ENCODE measurements around the gene LRG1. TPM values are rescaled to one million over a fixed set of nuclear protein-coding genes. Genes with fewer than 3 reads are reported as not detected.

Gene LRG1
- total and polyA plus RNA-seq, 8 donors: 0.58 to 17.9 (median 0.87) TPM

DNA sequence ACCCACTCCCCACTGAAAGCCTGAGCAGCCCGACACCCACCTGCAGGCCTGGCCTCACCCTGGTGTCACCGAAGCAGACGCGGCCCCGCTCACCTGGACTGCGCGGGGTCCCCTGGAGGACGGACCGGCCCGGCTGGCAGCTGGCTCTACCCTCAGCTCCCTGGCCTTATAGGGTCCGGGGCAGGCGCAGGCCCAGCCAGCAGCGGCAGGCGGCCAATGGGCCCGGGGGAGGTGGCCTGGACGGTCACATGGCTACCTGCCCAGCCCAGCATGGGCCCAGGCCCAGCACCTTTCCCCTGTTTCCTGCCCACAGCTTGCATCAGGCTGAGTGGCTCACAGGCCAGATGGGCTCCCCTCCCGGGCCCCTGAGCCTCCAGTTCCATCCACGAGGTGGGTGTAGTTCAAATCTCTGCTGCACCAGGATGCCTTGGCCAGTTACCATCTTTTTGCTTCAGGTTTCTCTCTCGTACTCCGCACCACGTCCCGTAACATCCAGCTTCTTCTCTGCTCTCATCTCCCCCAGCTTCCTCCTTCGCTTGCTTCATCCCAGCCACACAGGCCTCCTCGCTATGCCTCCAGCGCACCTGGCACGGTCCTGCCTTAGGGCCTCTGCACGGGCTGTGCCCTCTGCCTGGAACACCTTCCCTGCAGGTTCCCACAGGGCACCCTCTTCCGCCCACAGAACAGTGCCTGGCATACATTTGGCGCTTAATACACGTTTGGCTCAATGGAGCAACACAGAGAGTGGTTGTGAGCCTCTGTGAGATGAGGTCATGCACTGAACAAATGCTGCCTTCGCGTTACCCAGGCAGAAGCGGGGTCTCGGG is 21.3 kb downstream of the LRG1 start, which contains the start of gene PLIN4:
Gene PLIN4 (minus strand): TSS at position 142 of the 827 bp plus-strand sequence. CDS start 214 bp downstream, outside the sequence.
- peak; percentile 54 for ATAC-seq
- no peak within 1 kb of the TSS for H3K27ac ChIP-seq

DNA sequence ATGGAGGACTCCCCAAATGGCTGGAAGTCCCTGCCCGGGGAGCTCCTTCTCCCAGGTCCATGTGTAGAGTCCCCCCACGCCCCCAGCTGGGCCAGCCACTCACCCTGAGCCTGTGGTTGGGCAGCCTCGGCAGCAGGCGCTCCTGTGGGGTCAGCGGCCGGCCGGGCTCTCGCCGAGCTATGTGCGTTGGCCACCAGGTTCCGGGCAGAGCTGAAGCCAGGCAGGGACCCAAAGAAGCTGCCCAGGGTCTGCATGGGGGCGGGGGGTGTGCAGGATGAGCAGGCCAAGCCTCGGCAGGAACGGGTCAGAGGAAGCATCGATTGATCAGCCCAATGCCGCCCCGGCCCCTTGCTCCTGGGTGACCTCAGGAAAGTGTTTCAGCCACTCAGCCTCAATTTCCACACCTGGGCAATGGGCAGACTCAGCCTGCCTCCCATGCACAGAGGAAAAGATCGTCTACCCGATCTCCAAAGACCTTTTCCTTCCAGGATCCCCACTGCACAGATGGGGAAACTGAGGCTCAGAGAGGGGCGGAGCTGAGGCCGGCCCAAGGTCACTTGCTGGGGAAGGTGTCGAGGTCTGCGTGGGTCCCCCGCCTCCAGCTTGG is 22.3 kb downstream of the LRG1 start:
- no peaks in the 10 kb centered on the region for H3K4me1 ChIP-seq
- no peak overlapping the region for H3K27ac ChIP-seq
- H3K27me3 ChIP-seq: peaks cover 0 to 41% of the 10 kb centered on the region in 2 donors
- DNase-seq (peak in 1 of 4 donors; percentile 53), ATAC-seq (no peak)
- H3K9me3 ChIP-seq: no peaks in the 10 kb centered on the region
- TF ChIP-seq, protein P1, sequence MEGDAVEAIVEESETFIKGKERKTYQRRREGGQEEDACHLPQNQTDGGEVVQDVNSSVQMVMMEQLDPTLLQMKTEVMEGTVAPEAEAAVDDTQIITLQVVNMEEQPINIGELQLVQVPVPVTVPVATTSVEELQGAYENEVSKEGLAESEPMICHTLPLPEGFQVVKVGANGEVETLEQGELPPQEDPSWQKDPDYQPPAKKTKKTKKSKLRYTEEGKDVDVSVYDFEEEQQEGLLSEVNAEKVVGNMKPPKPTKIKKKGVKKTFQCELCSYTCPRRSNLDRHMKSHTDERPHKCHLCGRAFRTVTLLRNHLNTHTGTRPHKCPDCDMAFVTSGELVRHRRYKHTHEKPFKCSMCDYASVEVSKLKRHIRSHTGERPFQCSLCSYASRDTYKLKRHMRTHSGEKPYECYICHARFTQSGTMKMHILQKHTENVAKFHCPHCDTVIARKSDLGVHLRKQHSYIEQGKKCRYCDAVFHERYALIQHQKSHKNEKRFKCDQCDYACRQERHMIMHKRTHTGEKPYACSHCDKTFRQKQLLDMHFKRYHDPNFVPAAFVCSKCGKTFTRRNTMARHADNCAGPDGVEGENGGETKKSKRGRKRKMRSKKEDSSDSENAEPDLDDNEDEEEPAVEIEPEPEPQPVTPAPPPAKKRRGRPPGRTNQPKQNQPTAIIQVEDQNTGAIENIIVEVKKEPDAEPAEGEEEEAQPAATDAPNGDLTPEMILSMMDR (IDR thresholded peaks at IDR 0.05): no peak
- no peaks in the 10 kb centered on the region for H3K36me3 ChIP-seq
- intact Hi-C loops (cut with DNase I): no loop called here
- no peak overlapping the region for H3K4me3 ChIP-seq

More for the DNA sequence above, 21.3 kb downstream of the LRG1 start, which contains the start of gene PLIN4:
- Histone ChIP-seq H3K4me1 (no peaks in the 10 kb centered on the region), H3K9me3 (no peaks in the 10 kb centered on the region), H3K36me3 (no peaks in the 10 kb centered on the region), H3K4me3 (no peak within 1 kb of the TSS), H3K27me3 (peaks cover 0 to 46% of the 10 kb centered on the region in 2 donors)
- TF ChIP-seq, protein P1 (IDR thresholded peaks at IDR 0.05): no peak
- DNase-seq: peak in 2 of 4 donors; percentile 13 to 65
- intact Hi-C loops (cut with DNase I): no loop called here

DNA sequence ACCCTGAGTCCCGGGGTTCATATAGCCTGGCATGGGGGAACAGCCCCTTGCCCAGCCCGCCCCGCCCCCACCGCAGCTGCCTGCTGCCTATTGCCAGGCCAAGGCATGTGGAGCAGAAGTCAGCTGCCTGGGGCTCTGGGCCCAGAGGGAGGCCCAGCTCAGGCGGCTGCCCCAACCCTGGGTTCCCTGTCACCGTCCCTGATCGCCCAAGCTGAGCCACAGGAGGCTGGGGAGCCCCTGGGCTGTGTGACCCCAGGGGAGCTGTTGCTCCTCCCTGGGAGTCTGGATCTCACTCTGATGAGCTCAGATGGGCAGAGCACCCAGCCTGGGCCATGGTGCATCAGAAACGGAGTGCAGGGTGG is 22.9 kb downstream of the LRG1 start:
- no peaks in the 10 kb centered on the region for H3K9me3 ChIP-seq
- TF ChIP-seq, protein P1 (IDR thresholded peaks at IDR 0.05): no peak
- H3K4me1 ChIP-seq: no peaks in the 10 kb centered on the region
- intact Hi-C loops (cut with DNase I): no loop called here
- no peaks in the 10 kb centered on the region for H3K36me3 ChIP-seq
- no peak overlapping the region for H3K27ac ChIP-seq
- H3K4me3 ChIP-seq: no peak overlapping the region
- peaks cover 0 to 41% of the 10 kb centered on the region in 2 donors for H3K27me3 ChIP-seq
- no peak for ATAC-seq
- no peak for DNase-seq

DNA sequence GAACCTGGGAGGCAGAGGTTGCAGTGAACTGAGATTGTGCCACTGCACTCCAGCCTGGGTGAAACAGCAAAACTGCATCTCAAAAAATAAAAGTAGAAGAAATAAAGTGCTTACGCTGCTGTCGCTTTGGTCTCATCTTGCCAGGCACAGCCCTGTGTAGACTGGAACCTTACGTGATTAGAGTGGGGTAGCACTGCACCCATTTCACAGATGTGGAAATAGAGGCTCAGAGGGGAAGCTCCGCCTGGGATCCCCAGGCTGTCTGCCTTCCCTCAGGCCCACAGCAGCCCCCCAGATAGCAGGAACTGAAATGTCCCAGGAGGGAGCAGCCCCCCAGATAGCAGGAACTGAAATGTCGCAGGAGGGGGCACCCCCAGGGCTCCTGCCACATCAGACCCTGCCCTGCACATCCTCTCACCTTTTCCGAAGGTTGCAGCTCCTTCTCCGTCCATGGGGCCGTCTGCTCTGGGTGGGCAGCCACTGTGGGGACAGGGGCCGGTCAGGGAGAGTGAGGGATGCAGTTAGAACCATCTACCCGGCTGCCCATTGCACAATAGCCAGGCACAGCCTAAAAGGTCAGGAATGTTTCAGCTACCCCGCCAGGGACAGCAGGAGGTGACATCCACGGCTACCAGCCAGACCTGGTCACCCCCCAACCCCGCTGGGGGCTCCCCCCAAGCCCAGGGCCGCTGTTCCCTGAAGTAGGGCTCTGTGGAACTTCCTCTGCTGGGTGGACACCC is 23.5 kb downstream of the LRG1 start:
- no peaks in the 10 kb centered on the region for H3K4me1 ChIP-seq
- no peaks in the 10 kb centered on the region for H3K9me3 ChIP-seq
- TF ChIP-seq, protein P1 (IDR thresholded peaks at IDR 0.05): no peak
- intact Hi-C loops (cut with DNase I): no loop called here
- no peak overlapping the region for H3K27ac ChIP-seq
- ATAC-seq (no peak), DNase-seq (no peak)
- H3K36me3 ChIP-seq: no peaks in the 10 kb centered on the region
- peaks cover 0 to 41% of the 10 kb centered on the region in 2 donors for H3K27me3 ChIP-seq
- H3K4me3 ChIP-seq: no peak overlapping the region

GRCh38 chr19:4515732-4516131 is 24.1 kb downstream of the LRG1 start:
- TF ChIP-seq, protein P1 (IDR thresholded peaks at IDR 0.05): no peak
- no peak for DNase-seq
- Histone ChIP-seq H3K4me1 (no peaks in the 10 kb centered on the region), H3K4me3 (no peak overlapping the region), H3K27me3 (peaks cover 0 to 41% of the 10 kb centered on the region in 2 donors), H3K27ac (no peak overlapping the region), H3K36me3 (no peaks in the 10 kb centered on the region), H3K9me3 (no peaks in the 10 kb centered on the region)
- ATAC-seq: no peak
- intact Hi-C loops (cut with DNase I): no loop called here

Measured in left lung (tissue), 10 donors.